Measurements from ENCODE around the gene ACTA1.

DNA sequence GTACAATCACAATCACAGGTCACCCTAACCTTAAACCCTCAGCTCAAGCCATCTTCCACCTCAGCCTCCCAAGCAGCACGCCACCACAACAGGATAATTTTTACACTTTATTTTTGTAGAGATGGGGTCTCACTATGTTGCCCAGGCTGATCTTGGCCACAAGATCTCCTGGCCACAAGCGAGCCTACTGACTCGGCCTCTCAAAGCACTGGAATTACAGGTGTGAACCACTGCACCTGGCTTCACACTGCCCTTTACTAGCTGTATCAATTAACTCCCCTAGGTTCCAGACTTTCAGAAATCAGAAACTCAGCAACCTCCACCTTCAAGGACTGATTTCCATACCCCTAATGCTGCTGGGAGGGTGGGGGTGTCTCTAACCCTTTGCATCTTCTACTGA, 37.3 kb upstream of the ACTA1 start:
- TF ChIP-seq, protein P1, sequence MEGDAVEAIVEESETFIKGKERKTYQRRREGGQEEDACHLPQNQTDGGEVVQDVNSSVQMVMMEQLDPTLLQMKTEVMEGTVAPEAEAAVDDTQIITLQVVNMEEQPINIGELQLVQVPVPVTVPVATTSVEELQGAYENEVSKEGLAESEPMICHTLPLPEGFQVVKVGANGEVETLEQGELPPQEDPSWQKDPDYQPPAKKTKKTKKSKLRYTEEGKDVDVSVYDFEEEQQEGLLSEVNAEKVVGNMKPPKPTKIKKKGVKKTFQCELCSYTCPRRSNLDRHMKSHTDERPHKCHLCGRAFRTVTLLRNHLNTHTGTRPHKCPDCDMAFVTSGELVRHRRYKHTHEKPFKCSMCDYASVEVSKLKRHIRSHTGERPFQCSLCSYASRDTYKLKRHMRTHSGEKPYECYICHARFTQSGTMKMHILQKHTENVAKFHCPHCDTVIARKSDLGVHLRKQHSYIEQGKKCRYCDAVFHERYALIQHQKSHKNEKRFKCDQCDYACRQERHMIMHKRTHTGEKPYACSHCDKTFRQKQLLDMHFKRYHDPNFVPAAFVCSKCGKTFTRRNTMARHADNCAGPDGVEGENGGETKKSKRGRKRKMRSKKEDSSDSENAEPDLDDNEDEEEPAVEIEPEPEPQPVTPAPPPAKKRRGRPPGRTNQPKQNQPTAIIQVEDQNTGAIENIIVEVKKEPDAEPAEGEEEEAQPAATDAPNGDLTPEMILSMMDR (IDR thresholded peaks at IDR 0.05), result no peak
- TF ChIP-seq POLR2A (IDR thresholded peaks at IDR 0.05), result no peak
